ENCODE results near the gene XDH. TPM values are rescaled to one million over a fixed set of nuclear protein-coding genes. Genes with fewer than 3 reads are reported as not detected.

The XDH gene
- total RNA-seq, 4 donors from 2014 or later: 2.3 to 54.0 (median 39.0) TPM

GRCh38 chr2:31428001-31428418 is 13.5 kb upstream of the XDH start:
- Histone ChIP-seq H3K4me3 (no peak overlapping the region), H3K27ac (no peak overlapping the region), H3K4me1 (peaks cover 8 to 20% (median 12%) of the 10 kb centered on the region in 3 donors), H3K9me3 (no peaks in the 10 kb centered on the region), H3K36me3 (no peaks in the 10 kb centered on the region), H3K27me3 (no peaks in the 10 kb centered on the region)
- no CpG with 5 or more reads among the region's 4 CpGs for WGBS, 2 donors
- intact Hi-C loops (cut with DNase I): no loop called here
- TF ChIP-seq POLR2A (IDR thresholded peaks at IDR 0.05): no peak
- TF ChIP-seq, protein P1, sequence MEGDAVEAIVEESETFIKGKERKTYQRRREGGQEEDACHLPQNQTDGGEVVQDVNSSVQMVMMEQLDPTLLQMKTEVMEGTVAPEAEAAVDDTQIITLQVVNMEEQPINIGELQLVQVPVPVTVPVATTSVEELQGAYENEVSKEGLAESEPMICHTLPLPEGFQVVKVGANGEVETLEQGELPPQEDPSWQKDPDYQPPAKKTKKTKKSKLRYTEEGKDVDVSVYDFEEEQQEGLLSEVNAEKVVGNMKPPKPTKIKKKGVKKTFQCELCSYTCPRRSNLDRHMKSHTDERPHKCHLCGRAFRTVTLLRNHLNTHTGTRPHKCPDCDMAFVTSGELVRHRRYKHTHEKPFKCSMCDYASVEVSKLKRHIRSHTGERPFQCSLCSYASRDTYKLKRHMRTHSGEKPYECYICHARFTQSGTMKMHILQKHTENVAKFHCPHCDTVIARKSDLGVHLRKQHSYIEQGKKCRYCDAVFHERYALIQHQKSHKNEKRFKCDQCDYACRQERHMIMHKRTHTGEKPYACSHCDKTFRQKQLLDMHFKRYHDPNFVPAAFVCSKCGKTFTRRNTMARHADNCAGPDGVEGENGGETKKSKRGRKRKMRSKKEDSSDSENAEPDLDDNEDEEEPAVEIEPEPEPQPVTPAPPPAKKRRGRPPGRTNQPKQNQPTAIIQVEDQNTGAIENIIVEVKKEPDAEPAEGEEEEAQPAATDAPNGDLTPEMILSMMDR (IDR thresholded peaks at IDR 0.05): peak in 1 of 6 experiments; percentile 44
- DNase-seq: no peak

DNA sequence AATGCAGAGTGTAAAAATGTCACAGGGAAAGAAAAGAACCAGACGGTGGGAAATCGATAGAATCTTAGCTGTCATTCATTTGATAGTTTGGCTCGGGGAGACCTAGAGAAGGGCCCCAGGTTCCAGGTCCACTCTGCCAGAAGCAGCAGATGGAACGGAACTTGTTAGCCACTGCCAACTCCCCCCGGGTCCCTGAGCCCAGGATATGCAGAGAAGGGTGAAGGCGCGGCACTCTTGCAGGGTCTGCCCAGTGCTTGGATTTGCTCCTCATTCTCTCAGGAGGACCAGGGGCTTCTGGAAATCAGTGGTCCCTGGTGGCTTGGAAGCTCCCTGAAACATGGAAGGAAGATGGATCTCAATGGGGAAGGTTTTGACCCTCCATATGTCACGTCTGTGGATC is 11.6 kb upstream of the XDH start:
- Histone ChIP-seq H3K36me3 (no peaks in the 10 kb centered on the region), H3K9me3 (no peaks in the 10 kb centered on the region), H3K27me3 (no peaks in the 10 kb centered on the region), H3K4me1 (peaks cover 8 to 20% (median 12%) of the 10 kb centered on the region in 3 donors), H3K27ac (no peak overlapping the region), H3K4me3 (no peak overlapping the region)
- TF ChIP-seq, protein P1 (IDR thresholded peaks at IDR 0.05): no peak
- no peak for TF ChIP-seq POLR2A (IDR thresholded peaks at IDR 0.05)
- no peak for DNase-seq
- 79 to 90% methylated on average over 6 to 7 of the region's 8 CpGs for WGBS, 2 donors
- intact Hi-C loops (cut with DNase I): no loop called here

GRCh38 chr2:31421634-31422033 is 7.1 kb upstream of the XDH start:
- no peaks in the 10 kb centered on the region for H3K36me3 ChIP-seq
- 84 to 98% methylated on average over 3 of the region's 3 CpGs for WGBS, 2 donors
- peaks cover 0 to 16% (median 0%) of the 10 kb centered on the region in 3 donors for H3K9me3 ChIP-seq
- H3K4me3 ChIP-seq: no peak overlapping the region
- no peak overlapping the region for H3K27ac ChIP-seq
- H3K4me1 ChIP-seq: peaks cover 0 to 9% (median 0%) of the 10 kb centered on the region in 3 donors
- TF ChIP-seq, protein P1 (IDR thresholded peaks at IDR 0.05): no peak
- no peak for TF ChIP-seq POLR2A (IDR thresholded peaks at IDR 0.05)
- DNase-seq: no peak
- H3K27me3 ChIP-seq: no peaks in the 10 kb centered on the region
- intact Hi-C loops (cut with DNase I): no loop called here

- DNase-seq: no peak
- intact Hi-C loops (cut with DNase I): no loop called here
- no peak for TF ChIP-seq POLR2A (IDR thresholded peaks at IDR 0.05)
- TF ChIP-seq, protein P1 (IDR thresholded peaks at IDR 0.05): no peak
- Histone ChIP-seq H3K9me3 (peaks cover 0 to 16% (median 0%) of the 10 kb centered on the region in 3 donors), H3K4me3 (no peak overlapping the region), H3K36me3 (no peaks in the 10 kb centered on the region), H3K27ac (no peak overlapping the region), H3K4me1 (peaks cover 0 to 15% (median 3%) of the 10 kb centered on the region in 3 donors), H3K27me3 (no peaks in the 10 kb centered on the region)
- WGBS, 2 donors: 32 to 36% methylated on average over 1 of the region's 1 CpG
Measured at GRCh38 chr2:31420936-31421335, 6.4 kb upstream of the XDH start.

DNA sequence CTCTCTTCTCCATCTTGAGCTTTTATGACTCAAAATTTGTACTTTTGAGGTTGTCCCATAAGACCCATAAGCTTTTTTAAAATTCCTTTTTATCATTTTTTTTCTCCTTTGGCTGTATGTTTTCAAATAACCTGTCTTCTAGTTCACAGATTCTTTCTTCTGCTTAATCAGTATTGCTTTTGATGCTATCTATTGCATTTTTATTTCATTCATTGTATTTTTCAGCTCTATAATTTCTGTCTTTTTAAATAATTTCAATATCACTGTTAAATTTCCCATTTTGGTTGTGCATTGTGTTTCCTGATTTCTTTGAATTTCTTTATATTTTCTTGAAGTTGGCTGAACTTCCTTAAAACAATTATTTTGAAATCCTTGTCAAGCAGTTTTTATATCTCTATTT is 4.8 kb upstream of the XDH start:
- DNase-seq: no peak
- TF ChIP-seq, protein P1 (IDR thresholded peaks at IDR 0.05): no peak
- TF ChIP-seq POLR2A (IDR thresholded peaks at IDR 0.05): no peak
- intact Hi-C loops (cut with DNase I): no loop called here

More for the DNA sequence above, 4.8 kb upstream of the XDH start:
- Histone ChIP-seq H3K36me3 (no peaks in the 10 kb centered on the region), H3K4me1 (peaks cover 0 to 31% (median 13%) of the 10 kb centered on the region in 3 donors), H3K9me3 (peaks cover 0 to 16% (median 0%) of the 10 kb centered on the region in 3 donors), H3K27me3 (no peaks in the 10 kb centered on the region), H3K27ac (no peak overlapping the region), H3K4me3 (no peak overlapping the region)

Data from esophagus squamous epithelium (tissue), 5 donors.